Activated CD8-positive, alpha-beta T cell treated with anti-CD3 and anti-CD28 coated beads, Interleukin-2, amount 10 ng/mL, durations not matched to agents 7 days and 5 days (primary cell): ENCODE data around the gene PMM2. TPM values are rescaled to one million over a fixed set of nuclear protein-coding genes. Genes with fewer than 3 reads are reported as not detected.
"Not testable (repeated sequence)": the region's sequence is repeated elsewhere in the genome, so short reads cannot be mapped to it uniquely, and the experiment has no call there.

ENCODE experiments used
- ATAC-seq: fragments of 150-1000 bp; cut with Tn5 transposase; one replicate; pipeline ENCODE4 v1.10.0; 2021; ENCODE audit warnings: moderate library complexity
- CTCF ChIA-PET: fragments of 350-600 bp; sonication (Branson Sonifier 250); formaldehyde crosslinking; loops from one replicate; lab custom pipeline; 2021; ENCODE audit warnings: antibody characterized with exemption; lab: Charles Lee
- POLR2A ChIA-PET: fragments of 350-600 bp; sonication (Branson Sonifier 250); formaldehyde crosslinking; loops from one replicate; lab custom pipeline; 2021; ENCODE audit warnings: antibody characterized with exemption; lab: Charles Lee
- DNase-seq: peaks from one replicate; pipeline ENCODE4 v3.0.0-alpha.2; 2020
- H3K27ac Mint-ChIP-seq: one replicate; pipeline ENCODE4 v1.8.0; 2021; ENCODE audit warnings: mild to moderate bottlenecking, mixed read lengths
- H3K27me3 Mint-ChIP-seq: one replicate; pipeline ENCODE4 v1.8.0; 2021; ENCODE audit warnings: low read depth, mixed read lengths
- H3K36me3 Mint-ChIP-seq: one replicate; pipeline ENCODE4 v1.8.0; 2021; ENCODE audit warnings: low read depth, mixed read lengths
- H3K4me1 Mint-ChIP-seq: one replicate; pipeline ENCODE4 v1.8.0; 2021; ENCODE audit warnings: low read depth, mixed read lengths
- H3K4me3 Mint-ChIP-seq: one replicate; pipeline ENCODE4 v1.8.0; 2021; ENCODE audit warnings: mild to moderate bottlenecking, mixed read lengths
- H3K9me3 Mint-ChIP-seq: one replicate; pipeline ENCODE4 v1.8.0; 2022; ENCODE audit warnings: mixed read lengths; ENCODE audit not compliant: insufficient read depth
- total RNA-seq, 2 experiments: library from RNA; stranded (reverse); gene quantifications; one replicate each; pipeline ENCODE4 v1.2.3, GENCODE V29; 2021

PMM2 gene
- 10 to 100 TPM; 36.9 to 37.6 TPM for total RNA-seq

DNA sequence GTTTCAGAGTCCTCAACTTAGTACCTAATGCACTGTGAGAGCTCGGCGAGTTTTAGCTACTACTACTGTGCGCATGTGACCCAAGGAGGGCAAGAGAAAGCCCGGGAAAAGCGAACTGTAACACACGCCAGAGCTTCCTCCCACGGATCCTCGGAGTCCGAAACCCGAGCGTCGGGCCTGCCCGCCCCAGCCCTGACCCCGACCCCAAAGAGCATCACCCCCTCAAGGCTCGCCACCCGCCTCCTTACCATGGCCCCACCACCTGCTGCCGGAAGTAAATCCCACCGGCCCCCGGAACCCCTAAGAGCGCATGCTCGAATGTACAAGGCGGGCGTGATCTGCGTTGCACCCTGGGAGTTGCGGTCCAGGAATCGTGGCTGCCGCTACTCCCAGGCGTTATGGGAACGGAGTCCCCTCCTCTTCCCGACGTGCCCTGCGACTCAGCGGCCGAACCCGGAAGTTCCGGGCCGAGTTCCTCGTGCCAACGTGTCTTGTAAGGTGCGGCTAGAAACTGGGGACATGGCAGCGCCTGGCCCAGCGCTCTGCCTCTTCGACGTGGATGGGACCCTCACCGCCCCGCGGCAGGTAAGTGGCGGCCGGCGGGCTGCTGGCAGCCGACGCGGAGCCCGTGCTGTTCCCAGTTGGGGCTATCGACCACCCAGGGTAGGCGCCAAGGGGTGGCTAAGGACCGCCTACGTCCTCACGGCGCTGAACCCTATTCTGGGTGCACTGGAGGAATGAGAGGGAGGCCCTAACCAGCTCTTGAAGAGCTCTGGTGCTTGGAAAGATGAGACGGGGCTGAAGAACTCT is at the start of gene PMM2, which contains the start of gene TMEM186:
TSS of gene PMM2 (plus strand) at position 476 of the 810 bp plus-strand sequence. CDS start at position 520, 44 bp downstream.
TSS of gene TMEM186 (minus strand) at position 276 of the 810 bp plus-strand sequence. CDS start at position 251, 25 bp downstream.
- H3K27me3 Mint-ChIP-seq: no peaks in the 10 kb centered on the region
- ChIA-PET CTCF (interaction anchor here (0.8 to 2.0 kb wide), 4 partner anchors 12 to 82 kb away, joined by 4 to 7 read pairs (median 6); partner anchors contain the start of gene CARHSP1), POLR2A (interaction anchor here (0.6 to 3.7 kb wide), 12 partner anchors 12 to 180 kb away, joined by 3 to 29 read pairs (median 4); partner anchors contain the start of gene CARHSP1)
- DNase-seq (peak; percentile 98), ATAC-seq (peak; percentile 95)
- peak within 1 kb of the TSS; percentile 95 for H3K27ac Mint-ChIP-seq
- no peaks in the 10 kb centered on the region for H3K9me3 Mint-ChIP-seq
- H3K4me3 Mint-ChIP-seq: peak within 1 kb of the TSS; percentile 99
- H3K4me1 Mint-ChIP-seq: peaks cover 36% of the 10 kb centered on the region
- H3K36me3 Mint-ChIP-seq: peaks cover 24% of the 10 kb centered on the region

DNA sequence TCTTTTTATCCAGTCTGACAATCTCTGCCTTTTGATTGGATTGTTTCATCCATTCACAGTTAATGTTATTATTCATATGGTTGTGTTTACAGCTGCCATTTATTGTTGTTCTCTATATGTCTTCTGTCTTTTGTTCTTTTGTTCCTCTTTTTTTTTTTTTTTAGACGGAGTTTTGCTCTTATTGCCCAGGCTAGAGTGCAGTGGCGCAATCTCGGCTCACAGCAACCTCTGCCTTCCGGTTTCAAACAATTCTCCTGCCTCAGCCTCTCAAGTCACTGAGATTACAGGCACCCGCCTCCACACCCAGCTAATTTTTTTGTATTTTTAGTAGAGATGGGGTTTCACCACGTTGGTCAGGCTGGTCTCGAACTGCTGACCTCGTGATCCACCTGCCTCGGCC is 48.7 kb upstream of the PMM2 start:
- H3K27ac Mint-ChIP-seq, H3K4me1 Mint-ChIP-seq, H3K36me3 Mint-ChIP-seq, H3K9me3 Mint-ChIP-seq, H3K4me3 Mint-ChIP-seq, POLR2A ChIA-PET, ATAC-seq, DNase-seq, H3K27me3 Mint-ChIP-seq, CTCF ChIA-PET: not testable (repeated sequence)

DNA sequence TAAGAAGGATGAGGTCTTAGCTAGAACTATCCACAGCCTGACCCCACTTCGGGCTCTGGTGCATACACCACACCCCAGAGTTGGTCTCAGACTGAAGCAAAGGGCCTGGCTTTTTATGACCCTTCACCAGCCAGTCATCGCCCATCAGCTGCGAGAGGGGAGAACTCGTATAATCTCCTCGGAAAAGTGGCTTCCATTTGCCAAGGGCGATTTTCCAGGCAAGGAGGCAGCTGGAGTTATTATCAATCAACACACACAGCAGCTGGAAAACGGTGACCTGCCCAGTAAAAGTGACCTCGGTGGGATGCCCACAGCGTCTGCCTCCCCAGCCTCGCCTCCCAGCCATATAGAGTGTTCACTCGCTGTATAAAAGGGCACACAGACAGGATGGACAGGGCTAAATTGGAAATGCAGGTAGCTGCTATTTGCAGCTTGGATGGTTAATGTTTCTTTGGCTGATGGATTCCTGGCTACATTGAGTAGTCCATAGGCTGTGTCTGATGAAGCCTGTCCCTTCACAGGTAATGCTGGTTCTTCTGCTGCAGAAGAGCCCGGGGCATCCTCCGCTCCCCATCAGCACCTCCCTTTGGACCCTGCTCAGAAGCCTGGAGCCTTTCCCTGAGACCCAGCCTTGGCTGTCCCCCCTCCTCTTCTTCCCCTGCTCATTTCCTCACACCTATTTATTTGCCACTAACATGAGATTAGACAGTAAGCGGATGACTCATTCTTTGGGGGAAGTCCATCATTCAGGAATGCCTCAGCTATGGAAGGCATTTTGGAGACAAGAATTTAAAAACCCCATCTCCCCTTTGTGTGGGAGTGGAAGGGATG is 45.9 kb upstream of the PMM2 start:
- Mint-ChIP-seq H3K9me3 (no peaks in the 10 kb centered on the region), H3K4me1 (no peaks in the 10 kb centered on the region), H3K27ac (no peak overlapping the region), H3K36me3 (no peaks in the 10 kb centered on the region), H3K27me3 (no peaks in the 10 kb centered on the region), H3K4me3 (no peak overlapping the region)
- DNase-seq: no peak
- ATAC-seq: no peak
- ChIA-PET POLR2A (no interaction called here), CTCF (no interaction called here)

DNA sequence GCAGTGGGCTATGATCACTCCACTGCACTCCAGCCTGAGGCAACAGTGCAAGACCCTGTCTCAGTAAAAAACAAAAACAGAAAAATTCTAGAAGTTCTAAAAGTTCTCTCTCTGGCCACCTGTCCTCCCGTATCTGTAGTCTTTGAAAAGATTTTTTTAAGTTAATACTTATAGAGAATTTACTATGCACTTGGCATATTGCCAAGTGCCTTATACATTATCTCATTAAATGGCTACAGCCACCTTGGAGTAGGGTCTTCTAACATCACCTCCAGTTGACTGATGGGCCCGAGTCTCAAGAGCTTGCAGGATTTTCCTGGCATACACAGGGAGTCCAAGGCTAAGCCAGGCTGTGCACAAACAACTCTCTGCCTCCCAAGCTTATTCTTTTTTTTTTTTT is 44.9 kb upstream of the PMM2 start:
- Mint-ChIP-seq H3K27me3 (no peaks in the 10 kb centered on the region), H3K4me3 (no peak overlapping the region), H3K36me3 (no peaks in the 10 kb centered on the region), H3K9me3 (no peaks in the 10 kb centered on the region), H3K4me1 (no peaks in the 10 kb centered on the region), H3K27ac (no peak overlapping the region)
- CTCF ChIA-PET: no interaction called here
- DNase-seq (no peak), ATAC-seq (no peak)
- POLR2A ChIA-PET: no interaction called here

DNA sequence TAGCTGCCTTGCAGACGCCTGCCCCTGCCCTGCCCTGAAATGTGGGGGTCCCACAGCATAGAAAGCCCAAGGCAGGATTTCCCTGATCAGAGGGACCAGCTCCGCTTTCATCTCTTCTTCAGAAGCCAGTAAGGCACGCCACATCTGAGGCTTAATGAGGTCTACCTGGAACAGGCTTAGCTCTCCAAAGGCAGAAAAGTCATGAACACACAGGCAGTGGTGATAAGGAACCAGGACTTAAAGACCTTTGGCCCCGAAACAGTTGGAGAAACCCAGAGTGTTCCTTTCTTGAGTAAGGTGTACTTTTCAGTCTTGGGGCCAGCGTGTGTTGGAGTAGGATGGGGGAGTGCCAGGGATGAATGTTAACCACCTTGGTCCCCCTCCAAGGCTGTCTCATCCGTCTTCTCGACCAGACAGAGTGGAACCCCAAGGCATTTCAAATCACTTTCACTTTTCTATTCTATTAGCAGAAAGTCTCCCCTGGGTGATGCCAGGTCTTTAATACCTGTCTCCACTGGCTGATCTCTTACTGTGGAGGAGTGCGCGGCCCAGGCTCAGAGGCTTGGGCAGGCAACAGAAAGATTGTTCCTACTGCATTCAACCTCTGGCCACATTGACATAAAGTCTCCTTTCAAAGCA is 44.1 kb upstream of the PMM2 start:
- POLR2A ChIA-PET: no interaction called here
- CTCF ChIA-PET: interaction anchor here (1.9 kb wide), 1 partner anchor 126 kb away, joined by 4 read pairs; no protein-coding TSS in a partner anchor
- Mint-ChIP-seq H3K4me1 (no peaks in the 10 kb centered on the region), H3K9me3 (no peaks in the 10 kb centered on the region), H3K4me3 (no peak overlapping the region), H3K27me3 (no peaks in the 10 kb centered on the region), H3K36me3 (no peaks in the 10 kb centered on the region), H3K27ac (no peak overlapping the region)
- ATAC-seq (no peak), DNase-seq (no peak)

DNA sequence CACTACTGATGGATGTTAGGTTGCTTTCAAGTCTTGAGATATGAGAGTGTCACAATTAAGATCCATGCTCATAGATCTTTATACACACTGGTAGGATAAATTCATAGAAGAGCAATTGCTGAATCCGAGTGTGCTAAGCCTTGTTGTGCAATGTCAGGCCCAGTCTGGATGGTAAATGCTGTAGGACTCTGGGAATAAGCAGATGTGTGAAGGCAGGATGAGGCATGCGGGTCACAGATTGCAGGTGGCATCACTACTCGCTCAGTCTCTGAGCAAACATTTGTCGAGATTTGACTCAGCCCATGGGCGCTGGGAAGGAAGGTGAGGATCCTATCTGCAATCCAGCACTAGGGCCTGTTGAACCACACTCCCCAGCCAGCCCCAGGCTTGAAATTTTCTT is 40.9 kb upstream of the PMM2 start:
- POLR2A ChIA-PET: no interaction called here
- CTCF ChIA-PET: no interaction called here
- no peak for ATAC-seq
- no peak for DNase-seq
- H3K4me3 Mint-ChIP-seq: no peak overlapping the region
- no peaks in the 10 kb centered on the region for H3K36me3 Mint-ChIP-seq
- H3K27ac Mint-ChIP-seq: no peak overlapping the region
- no peaks in the 10 kb centered on the region for H3K9me3 Mint-ChIP-seq
- no peaks in the 10 kb centered on the region for H3K27me3 Mint-ChIP-seq
- H3K4me1 Mint-ChIP-seq: no peaks in the 10 kb centered on the region

DNA sequence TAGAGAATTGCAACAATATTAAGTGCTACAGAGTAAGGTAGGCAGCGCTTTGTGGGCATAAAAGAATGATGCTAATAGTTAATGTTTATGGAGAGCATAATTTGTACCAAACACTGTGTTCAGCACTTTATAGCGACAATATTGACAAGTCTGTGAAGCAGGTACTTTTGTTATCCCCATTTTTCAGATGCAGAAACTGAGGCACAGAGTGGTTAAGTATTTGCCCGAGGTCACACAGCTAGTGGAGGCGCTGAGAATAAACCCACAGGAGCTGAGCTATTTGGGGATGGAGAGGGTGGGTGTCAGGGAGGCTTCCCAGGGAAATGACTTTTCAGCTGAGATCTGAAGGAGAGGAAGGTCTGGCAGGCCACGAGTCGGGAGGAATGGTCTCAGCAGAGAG is 39.6 kb upstream of the PMM2 start:
- Mint-ChIP-seq H3K36me3 (no peaks in the 10 kb centered on the region), H3K4me3 (no peak overlapping the region), H3K27ac (no peak overlapping the region), H3K27me3 (no peaks in the 10 kb centered on the region), H3K9me3 (no peaks in the 10 kb centered on the region), H3K4me1 (no peaks in the 10 kb centered on the region)
- ChIA-PET POLR2A (no interaction called here), CTCF (no interaction called here)
- ATAC-seq: no peak
- no peak for DNase-seq

DNA sequence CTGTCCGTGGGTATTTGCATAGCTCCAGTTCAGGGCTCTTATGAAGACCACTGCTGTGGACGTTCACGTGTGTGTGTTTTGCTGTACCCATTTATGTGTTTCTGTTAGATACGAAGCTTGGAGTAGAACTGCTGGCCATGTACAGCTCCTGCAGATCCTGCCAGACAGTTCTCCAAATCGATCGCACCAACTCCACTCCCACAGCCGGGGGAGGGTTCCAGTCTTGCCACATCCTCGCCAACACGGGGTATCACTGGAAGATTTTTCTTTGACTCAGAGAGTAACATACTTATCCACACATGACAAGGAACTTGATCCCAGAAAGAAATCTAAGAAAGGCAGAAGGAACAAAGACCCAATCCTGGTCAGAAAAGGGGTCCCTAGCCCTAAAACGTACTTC is 37.6 kb upstream of the PMM2 start:
- Mint-ChIP-seq H3K36me3 (no peaks in the 10 kb centered on the region), H3K27me3 (no peaks in the 10 kb centered on the region), H3K9me3 (no peaks in the 10 kb centered on the region), H3K27ac (no peak overlapping the region), H3K4me1 (no peaks in the 10 kb centered on the region), H3K4me3 (no peak overlapping the region)
- ATAC-seq (no peak), DNase-seq (no peak)
- ChIA-PET CTCF (no interaction called here), POLR2A (no interaction called here)

DNA sequence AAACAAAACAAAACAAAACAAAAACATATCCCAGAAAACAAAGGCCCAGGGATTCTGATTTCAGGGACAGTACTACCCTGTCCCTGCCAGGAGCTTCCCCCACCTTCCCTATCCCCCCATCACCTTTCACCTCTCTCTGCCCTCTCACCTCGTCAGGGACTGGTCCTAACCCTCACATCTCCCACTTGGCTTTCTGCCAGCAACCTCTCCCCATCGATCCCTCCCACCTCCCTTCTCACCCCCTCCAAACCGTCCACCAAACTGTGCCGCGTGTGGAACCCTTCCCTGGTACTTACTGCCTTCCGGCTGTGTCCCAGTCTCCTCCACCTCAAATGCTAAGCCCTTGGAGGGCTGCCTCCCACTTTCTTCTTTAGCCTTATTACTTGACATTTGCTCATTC is 36.6 kb upstream of the PMM2 start:
- Mint-ChIP-seq H3K9me3 (no peaks in the 10 kb centered on the region), H3K4me1 (no peaks in the 10 kb centered on the region), H3K27me3 (no peaks in the 10 kb centered on the region), H3K36me3 (no peaks in the 10 kb centered on the region), H3K4me3 (no peak overlapping the region), H3K27ac (no peak overlapping the region)
- ATAC-seq (no peak), DNase-seq (no peak)
- ChIA-PET POLR2A (no interaction called here), CTCF (no interaction called here)

DNA sequence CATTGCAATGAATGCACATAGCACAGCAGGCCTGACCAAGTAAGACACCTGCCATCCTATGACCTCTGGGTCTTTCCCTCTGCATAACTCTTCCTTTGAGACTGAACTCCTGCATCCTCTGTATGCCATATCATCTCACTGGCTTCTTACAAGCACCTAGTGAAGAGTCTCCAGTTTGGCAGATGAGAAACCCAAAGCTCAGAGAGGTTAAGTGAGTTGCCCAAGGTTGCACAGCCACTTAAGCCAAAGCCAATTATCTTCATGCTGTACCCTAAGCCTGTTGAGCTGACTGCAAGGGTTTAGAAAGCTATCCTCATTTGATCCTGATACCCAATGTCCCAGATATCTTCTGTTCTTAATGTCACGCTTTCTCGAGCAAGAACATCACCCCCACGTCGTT is 35.4 kb upstream of the PMM2 start:
- Mint-ChIP-seq H3K9me3 (no peaks in the 10 kb centered on the region), H3K27ac (no peak overlapping the region), H3K4me1 (no peaks in the 10 kb centered on the region), H3K4me3 (no peak overlapping the region), H3K36me3 (no peaks in the 10 kb centered on the region), H3K27me3 (no peaks in the 10 kb centered on the region)
- ChIA-PET CTCF (no interaction called here), POLR2A (no interaction called here)
- DNase-seq (no peak), ATAC-seq (no peak)

DNA sequence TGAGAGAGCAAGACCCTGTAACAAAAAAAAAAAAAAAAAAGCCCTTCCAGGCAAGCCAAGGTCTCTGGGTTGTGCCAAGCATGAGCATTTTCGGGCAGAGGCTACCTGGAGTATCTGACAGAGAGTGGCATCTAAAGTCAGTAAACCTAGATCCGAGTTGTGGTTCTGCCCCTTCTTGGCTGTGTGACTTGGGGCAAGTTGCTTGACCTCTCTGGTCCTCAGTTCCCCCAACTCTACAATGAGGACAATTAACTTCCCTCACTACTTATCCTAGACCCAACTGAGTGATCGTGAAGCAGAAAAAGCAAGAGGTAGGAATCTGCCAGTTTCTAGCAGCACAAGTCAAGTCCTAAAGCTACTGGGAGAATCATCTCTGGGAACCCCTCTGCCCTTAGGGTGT is 34.6 kb upstream of the PMM2 start:
- ChIA-PET POLR2A (no interaction called here), CTCF (no interaction called here)
- H3K4me1 Mint-ChIP-seq: no peaks in the 10 kb centered on the region
- no peak overlapping the region for H3K4me3 Mint-ChIP-seq
- H3K27me3 Mint-ChIP-seq: no peaks in the 10 kb centered on the region
- H3K36me3 Mint-ChIP-seq: no peaks in the 10 kb centered on the region
- ATAC-seq (no peak), DNase-seq (no peak)
- no peak overlapping the region for H3K27ac Mint-ChIP-seq
- H3K9me3 Mint-ChIP-seq: no peaks in the 10 kb centered on the region
